ENCODE data around the gene CLASP1.

CLASP1 gene

DNA sequence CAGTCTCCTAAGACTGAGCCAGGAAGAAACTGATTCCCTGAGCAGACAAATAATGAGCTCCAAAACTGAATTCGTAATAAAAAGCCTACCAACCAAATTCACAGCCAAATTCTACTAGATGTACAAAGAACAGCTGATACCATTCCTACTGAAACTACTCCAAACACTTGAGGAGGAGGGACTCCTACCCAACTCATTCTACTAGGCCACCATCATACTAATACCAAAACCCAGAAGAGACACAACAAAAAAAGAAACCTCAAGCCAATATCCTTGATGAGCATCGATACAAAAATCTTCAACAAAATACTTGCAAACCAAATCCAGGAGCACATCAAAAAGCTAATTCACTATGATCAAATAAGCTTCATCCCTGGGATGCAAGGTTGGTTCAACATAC lies 98.6 kb downstream of the CLASP1 start:
- H3K4me3 ChIP-seq (ENCODE audit: low read length) = no peak overlapping the region
- DNase-seq (ENCODE audit: low read depth) = no peak
- TF ChIP-seq CTCF (IDR thresholded peaks at IDR 0.05; ENCODE audit: insufficient read depth, low read depth, low read length, missing control alignments) = no peak

DNA sequence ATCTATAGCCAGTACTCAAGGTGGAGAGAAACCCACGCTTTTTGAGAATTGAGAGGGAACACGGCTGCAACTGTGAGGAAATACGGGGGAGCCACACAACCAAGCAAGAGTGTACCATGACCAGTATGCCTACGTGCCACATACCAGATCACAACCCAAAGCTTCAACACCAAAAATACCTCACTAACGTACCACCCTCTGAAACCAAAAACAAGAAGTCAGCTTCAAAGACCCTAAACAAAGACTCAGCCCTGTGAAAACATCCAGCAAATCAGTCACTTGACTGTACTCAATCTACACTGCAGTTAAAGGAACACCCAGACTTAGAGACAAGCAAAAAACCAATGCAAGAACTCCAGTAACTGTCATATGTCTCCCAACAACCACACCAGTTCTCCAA lies 101.6 kb downstream of the CLASP1 start:
- DNase-seq (ENCODE audit: low read depth) = no peak
- H3K4me3 ChIP-seq (ENCODE audit: low read length) = no peak overlapping the region
- no peak for TF ChIP-seq CTCF (IDR thresholded peaks at IDR 0.05; ENCODE audit: insufficient read depth, low read depth, low read length, missing control alignments)

GRCh38 chr2:121545913-121546312 lies 103.3 kb downstream of the CLASP1 start:
- H3K4me3 ChIP-seq (ENCODE audit: low read length) = no peak overlapping the region
- TF ChIP-seq CTCF (IDR thresholded peaks at IDR 0.05; ENCODE audit: insufficient read depth, low read depth, low read length, missing control alignments) = no peak
- no peak for DNase-seq (ENCODE audit: low read depth)

GRCh38 chr2:121545257-121545656 lies 104.0 kb downstream of the CLASP1 start:
- no peak for TF ChIP-seq CTCF (IDR thresholded peaks at IDR 0.05; ENCODE audit: insufficient read depth, low read depth, low read length, missing control alignments)
- no peak overlapping the region for H3K4me3 ChIP-seq (ENCODE audit: low read length)
- DNase-seq (ENCODE audit: low read depth) = no peak

- TF ChIP-seq CTCF (IDR thresholded peaks at IDR 0.05; ENCODE audit: insufficient read depth, low read depth, low read length, missing control alignments) = no peak
- DNase-seq (ENCODE audit: low read depth) = no peak
- no peak overlapping the region for H3K4me3 ChIP-seq (ENCODE audit: low read length)
Measured at GRCh38 chr2:121541495-121541894, 107.8 kb downstream of the CLASP1 start.

DNA sequence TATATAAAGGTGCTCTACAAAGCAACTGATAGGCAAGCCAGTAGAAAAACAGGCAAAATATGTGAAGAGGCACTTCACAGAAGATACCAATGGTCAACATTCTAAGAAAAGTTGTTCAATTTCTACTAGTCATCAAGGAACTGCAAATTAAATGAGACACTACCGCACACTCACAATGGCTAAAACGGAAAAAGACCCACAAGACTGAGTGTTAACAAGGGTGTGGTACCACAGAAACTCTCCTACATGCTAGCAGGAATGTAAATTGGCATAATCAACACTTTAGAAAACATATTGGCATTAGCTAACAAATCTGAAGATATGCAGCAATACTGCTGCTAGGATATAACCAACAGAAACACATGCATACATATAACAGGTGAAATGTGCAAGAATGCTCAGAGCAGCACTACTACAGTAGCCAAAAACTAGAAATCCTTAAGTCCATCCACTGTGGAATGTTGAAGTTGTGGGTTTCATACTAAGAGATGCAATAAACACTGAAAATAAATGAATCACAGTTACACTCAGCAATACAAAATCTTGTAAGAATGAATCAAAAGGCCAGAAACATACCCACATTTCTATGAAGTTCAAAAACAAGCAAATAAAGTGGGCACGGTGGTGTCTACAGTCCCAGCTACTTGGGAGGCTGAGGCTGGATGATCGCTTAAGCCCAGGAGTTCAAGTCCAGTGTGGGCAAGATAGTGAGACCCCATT lies 109.4 kb downstream of the CLASP1 start:
- no peak overlapping the region for H3K4me3 ChIP-seq (ENCODE audit: low read length)
- DNase-seq (ENCODE audit: low read depth) = no peak
- no peak for TF ChIP-seq CTCF (IDR thresholded peaks at IDR 0.05; ENCODE audit: insufficient read depth, low read depth, low read length, missing control alignments)
